Endothelial cell of umbilical vein (primary cell): Measurements from ENCODE around the gene KCNA2.

ENCODE experiments used
- CTCF ChIP-seq, 2 donors: IDR thresholded peaks; 1 replicate in 1 of 2; 2 replicates in 1 of 2; pipeline ENCODE4 v1.5.1; 2011; ENCODE audit warnings: low read length in 2 of 2, mild to moderate bottlenecking in 2 of 2, moderate library complexity in 2 of 2, control low read depth in 1 of 2, inconsistent platforms in 1 of 2, low read depth in 1 of 2; ENCODE audit not compliant: insufficient read depth in 1 of 2; ENCODE audit errors: extremely low read depth in 1 of 2
- EZH2 ChIP-seq: IDR thresholded peaks from 2 replicates; pipeline ENCODE4 v1.6.1; 2012; ENCODE audit warnings: borderline replicate concordance, low read depth, mild to moderate bottlenecking, moderate library complexity, low read length, inconsistent platforms; ENCODE audit not compliant: severe bottlenecking
- MAX ChIP-seq: IDR thresholded peaks from 2 replicates; pipeline ENCODE4 v1.6.1; 2011; ENCODE audit not compliant: insufficient read depth, insufficient read length
- MYC ChIP-seq: IDR thresholded peaks from one replicate; pipeline ENCODE4 v1.6.1; 2011; ENCODE audit warnings: mild to moderate bottlenecking, low read depth, low read length
- POLR2A ChIP-seq: IDR thresholded peaks from 2 replicates; pipeline ENCODE4 v1.6.1; 2012; ENCODE audit warnings: low read depth, mild to moderate bottlenecking, control low read depth, low read length
- POLR2AphosphoS5 ChIP-seq: IDR thresholded peaks from 2 replicates; pipeline ENCODE4 v1.6.1; 2012; ENCODE audit warnings: low read depth, mild to moderate bottlenecking, control low read depth, low read length, moderate library complexity; ENCODE audit not compliant: insufficient read depth

- TF ChIP-seq POLR2A: no peak
- TF ChIP-seq CTCF (IDR thresholded peaks at IDR 0.05; ENCODE audit: extremely low read depth in 1 of 2, insufficient read depth in 1 of 2, low read depth in 1 of 2, low read length in 2 of 2): no peak
- no peak for TF ChIP-seq POLR2AphosphoS5
- TF ChIP-seq EZH2: no peak
- no peak for TF ChIP-seq MAX
- TF ChIP-seq MYC: no peak
Observed at GRCh38 chr1:110601332-110601731, 4.8 kb downstream of the KCNA2 start.
